GM12872 (cell line): ENCODE data around the gene PARP11.

Source experiments
- TF ChIP-seq, protein P1 (sequence below): IDR thresholded peaks from 3 replicates; pipeline ENCODE4 v1.5.1; 2011; ENCODE audit warnings: low read depth, mild to moderate bottlenecking, low read length, moderate library complexity; ENCODE audit not compliant: insufficient read depth

Gene PARP11

DNA sequence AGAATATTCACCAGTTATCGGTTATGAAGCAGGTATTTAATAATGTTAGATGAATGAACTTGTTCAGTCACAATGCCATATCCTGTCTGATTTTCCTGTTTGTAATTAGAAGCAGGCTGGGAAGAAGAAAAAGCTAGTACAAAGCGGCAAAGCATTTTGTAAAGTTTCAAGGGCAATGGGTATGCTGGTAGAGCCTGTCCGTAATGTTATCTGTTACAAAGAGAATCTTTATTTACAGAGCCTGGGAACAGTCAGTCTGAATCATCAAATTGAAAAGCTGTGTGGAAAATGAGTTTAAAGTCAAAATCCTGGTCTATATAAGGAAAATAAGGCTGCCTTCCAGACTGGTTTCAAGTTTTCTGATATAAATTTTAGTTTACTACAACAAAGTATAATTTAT is 40.5 kb downstream of the PARP11 start:
- TF ChIP-seq, protein P1, sequence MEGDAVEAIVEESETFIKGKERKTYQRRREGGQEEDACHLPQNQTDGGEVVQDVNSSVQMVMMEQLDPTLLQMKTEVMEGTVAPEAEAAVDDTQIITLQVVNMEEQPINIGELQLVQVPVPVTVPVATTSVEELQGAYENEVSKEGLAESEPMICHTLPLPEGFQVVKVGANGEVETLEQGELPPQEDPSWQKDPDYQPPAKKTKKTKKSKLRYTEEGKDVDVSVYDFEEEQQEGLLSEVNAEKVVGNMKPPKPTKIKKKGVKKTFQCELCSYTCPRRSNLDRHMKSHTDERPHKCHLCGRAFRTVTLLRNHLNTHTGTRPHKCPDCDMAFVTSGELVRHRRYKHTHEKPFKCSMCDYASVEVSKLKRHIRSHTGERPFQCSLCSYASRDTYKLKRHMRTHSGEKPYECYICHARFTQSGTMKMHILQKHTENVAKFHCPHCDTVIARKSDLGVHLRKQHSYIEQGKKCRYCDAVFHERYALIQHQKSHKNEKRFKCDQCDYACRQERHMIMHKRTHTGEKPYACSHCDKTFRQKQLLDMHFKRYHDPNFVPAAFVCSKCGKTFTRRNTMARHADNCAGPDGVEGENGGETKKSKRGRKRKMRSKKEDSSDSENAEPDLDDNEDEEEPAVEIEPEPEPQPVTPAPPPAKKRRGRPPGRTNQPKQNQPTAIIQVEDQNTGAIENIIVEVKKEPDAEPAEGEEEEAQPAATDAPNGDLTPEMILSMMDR, result no peak

DNA sequence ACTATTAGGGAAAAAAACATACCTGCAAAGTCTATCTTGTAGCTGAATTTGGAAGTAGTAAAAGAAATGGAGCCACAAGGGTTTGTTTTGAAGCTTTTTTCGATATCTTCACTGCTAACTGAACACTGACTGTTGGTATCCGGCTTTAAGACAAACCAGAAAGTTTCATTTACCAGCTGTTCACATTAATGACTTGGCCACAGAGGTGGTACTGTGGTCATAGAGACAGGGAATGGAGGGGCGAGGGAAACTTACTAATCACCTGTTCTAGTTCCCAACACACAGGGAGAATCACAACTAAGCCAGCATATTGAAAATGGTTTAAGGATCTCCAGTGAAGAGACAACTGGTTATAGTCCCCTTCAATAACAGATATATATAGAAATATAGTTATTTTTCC is 44.3 kb downstream of the PARP11 start:
- TF ChIP-seq, protein P1, result no peak

DNA sequence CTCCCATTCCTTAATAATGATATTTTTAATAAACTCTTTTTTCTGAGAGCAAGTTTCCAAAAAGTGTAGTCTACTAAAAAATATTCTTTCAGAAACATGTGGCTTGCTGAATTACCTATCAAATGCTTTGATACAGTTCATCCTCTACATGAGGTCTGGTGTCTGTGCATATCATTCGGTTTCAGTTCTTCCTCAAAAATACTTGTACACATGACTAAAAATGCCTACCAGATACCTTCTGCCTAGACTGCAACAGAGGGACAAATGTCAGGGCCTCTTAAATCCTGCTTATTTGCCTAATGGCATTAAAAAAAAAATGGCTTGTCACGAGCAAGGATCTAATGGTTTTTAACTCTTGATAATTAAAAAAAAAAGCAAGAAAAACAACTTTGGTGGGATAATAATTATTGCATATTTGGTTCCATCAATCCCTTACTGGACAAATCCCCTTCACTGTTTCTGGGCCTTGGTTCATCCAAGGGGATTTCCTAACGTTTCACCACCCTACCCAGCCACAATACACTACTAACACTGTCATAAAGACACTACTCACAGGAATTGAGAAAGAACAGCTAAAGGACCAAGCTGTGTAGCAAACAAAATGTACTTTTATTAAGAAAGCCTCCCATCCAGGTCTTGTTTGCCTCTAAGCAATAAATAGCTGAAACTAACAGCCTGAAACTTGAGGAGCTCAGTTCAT is 45.7 kb downstream of the PARP11 start:
- TF ChIP-seq, protein P1, result no peak

DNA sequence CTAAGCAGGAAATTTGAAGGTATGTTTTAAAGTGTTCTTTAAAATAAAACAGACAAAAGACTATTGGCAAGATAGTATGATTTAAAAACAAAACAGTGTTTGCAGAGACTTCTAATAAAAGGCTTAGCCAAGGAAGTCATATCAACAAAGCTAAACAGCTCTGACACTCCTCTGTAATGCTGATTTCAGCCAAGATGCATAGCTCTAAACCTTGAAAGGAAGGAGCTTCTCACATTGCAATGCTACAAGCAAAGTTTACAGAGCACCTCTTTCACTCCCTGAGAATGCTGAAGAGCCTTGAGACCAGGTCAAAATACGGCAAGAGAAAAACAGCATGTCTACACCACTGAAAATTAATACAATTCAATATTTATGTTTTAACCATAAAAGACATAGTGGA is 51.8 kb downstream of the PARP11 start:
- TF ChIP-seq, protein P1, result no peak

DNA sequence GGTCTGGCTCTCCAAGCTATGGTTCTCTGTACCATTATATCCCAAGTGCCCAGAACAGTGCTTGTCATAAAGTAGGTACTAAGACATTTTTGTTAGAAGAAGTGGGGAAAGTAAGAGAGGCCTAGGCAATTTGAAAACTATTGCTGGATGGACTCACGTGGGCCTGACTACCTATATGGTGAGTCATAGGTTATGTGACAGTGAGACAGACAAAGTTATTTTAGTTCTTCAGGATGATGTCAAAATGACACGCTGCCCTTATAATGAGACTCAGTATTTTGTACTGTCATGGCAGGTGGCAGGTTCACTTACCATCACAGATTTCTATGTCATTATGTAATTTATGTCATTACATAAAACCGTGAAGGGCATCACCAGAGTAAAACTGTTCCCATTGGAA is 53.1 kb downstream of the PARP11 start:
- TF ChIP-seq, protein P1, result no peak

DNA sequence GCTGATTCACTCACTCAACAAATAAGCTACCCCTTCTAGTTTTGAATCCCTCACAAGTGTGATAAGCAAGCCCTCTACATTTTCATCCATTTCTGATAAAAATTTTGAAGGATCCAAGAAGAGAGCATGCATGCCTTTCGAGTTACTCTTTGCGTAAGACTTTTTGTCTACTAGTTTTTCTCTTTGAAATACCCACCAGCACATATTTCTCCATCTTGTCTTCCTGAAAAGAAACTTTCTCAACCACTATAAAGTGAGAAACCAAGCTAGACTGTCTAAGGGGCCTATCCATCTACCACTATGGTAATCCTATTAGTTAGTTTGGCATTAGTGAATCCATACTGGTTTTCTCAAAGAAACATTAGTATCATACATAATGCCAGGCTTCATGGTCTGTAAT is 56.9 kb downstream of the PARP11 start:
- TF ChIP-seq, protein P1, result no peak

DNA sequence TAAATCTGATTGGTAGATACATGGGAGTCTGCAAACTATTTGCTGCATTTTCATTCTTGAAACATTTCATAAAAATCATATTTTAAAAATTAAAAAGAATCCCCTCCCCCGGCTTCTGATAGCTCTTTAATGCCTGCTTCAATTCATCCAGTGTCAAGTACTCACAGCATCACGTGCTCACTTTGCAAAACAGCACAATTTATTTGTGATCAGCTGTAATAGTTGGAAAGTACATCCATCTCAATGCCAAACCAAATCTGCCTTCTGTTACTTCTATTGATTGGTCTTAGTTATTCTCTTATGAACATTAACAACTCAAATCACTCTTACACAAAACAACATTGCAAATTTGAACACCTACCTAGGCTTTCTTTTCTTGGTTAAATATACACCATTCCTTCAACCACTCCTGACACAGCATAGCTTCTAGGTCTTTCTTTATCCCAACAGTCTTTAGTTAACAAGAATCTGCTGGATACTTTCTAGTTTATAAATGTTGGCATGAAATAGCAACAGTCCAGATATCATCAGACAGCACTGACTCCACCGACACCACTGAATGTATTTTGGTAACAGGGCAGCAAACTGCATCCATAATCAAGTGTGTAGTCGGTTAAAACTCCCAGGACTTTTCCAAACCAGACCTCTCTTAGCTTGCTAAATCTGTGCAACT is 58.0 kb downstream of the PARP11 start:
- TF ChIP-seq, protein P1, result no peak
